Ovary (tissue), 10 donors: ENCODE measurements around the gene TAGAP. TPM values are rescaled to one million over a fixed set of nuclear protein-coding genes. Genes with fewer than 3 reads are reported as not detected.
A peak's percentile ranks its signal among the peaks of the same experiment; 100 is the strongest.

ENCODE experiments used
- DNase-seq, 5 donors: peaks; one replicate each; pipeline ENCODE4 v3.0.0-alpha.2; 2019 to 2020
- H3K27ac ChIP-seq, 2 donors: fragments of 200-600 bp; one replicate each; pipeline versions ENCODE4 v1.5.1 to v1.8.0; 2019 to 2022
- H3K27me3 ChIP-seq: fragments of 200-600 bp; one replicate; pipeline ENCODE4 v1.8.0; 2022
- H3K36me3 ChIP-seq: fragments of 200-600 bp; sonication (generic); one replicate; pipeline ENCODE4 v1.5.1; 2019
- H3K4me1 ChIP-seq: one replicate; pipeline ENCODE4 v1.8.1; 2013; ENCODE audit warnings: mild to moderate bottlenecking, moderate library complexity; ENCODE audit not compliant: insufficient read depth
- H3K4me3 ChIP-seq: fragments of 200-600 bp; sonication (generic); one replicate; pipeline ENCODE4 v1.5.1; 2017
- H3K9me3 ChIP-seq, 2 donors: fragments of 200-600 bp in 1 of 2; sonication (generic) in 1 of 2; one replicate each; pipeline versions ENCODE4 v1.5.1 to v1.8.1; 2013 to 2019; ENCODE audit warnings: mild to moderate bottlenecking in 1 of 2, moderate library complexity in 1 of 2
- CTCF ChIP-seq, 3 donors: fragments of 450-650 bp in 2 of 3; fragments of 200-600 bp in 1 of 3; IDR thresholded peaks; one replicate each; pipeline versions ENCODE4 v1.5.1 to v1.8.0; 2016 to 2022; ENCODE audit warnings: antibody characterized with exemption in 3 of 3, mild to moderate bottlenecking in 1 of 3
- EP300 ChIP-seq: sonication (generic); formaldehyde crosslinking; IDR thresholded peaks from one replicate; pipeline ENCODE4 v1.6.1; 2017; ENCODE audit warnings: antibody characterized with exemption
- POLR2A ChIP-seq: fragments of 450-650 bp; IDR thresholded peaks from one replicate; pipeline ENCODE4 v1.6.1; 2017; ENCODE audit warnings: antibody characterized with exemption, mild to moderate bottlenecking, moderate library complexity
- WGBS, 3 donors: extraction: QIAGEN DNeasy Blood & Tissue Kit in 1 of 3; methylation state at CpG; one replicate each; pipeline versions ENCODE4 v1.1.5 to v1.1.7; 2013 to 2017; 5-methylcytosine and 5-hydroxymethylcytosine counted together
- intact Hi-C, 4 donors: fragments of 100-400 bp; cut with DNase I; formaldehyde crosslinking; loops; one replicate each; pipeline versions ENCODE4 v1.11.0 to v1.15.1; 2022 to 2023
- long read RNA-seq, 3 donors: library from polyadenylated mRNA in 2 of 3; unstranded in 2 of 3; transcript quantifications; one replicate each; pipeline ENCODE4 v2.0.0 and lab custom pipeline, GENCODE V29; 2021 to 2026
- polyA plus RNA-seq, 2 donors: library from polyadenylated mRNA; stranded (reverse); fragments of 200-250 nt in 1 of 2; fragments of 350-450 nt in 1 of 2; fragmentation: Illumina TruSeq in 1 of 2; extraction: RNeasy Lipid Tissue Mini Kit (QIAGEN cat#74804) in 1 of 2; gene quantifications; one replicate each; pipeline ENCODE4 v1.2.3, GENCODE V29; 2013 to 2014
- total RNA-seq, 7 donors: library from RNA; depleted of rRNA in 2 of 7; stranded (reverse); fragments of >200 nt in 2 of 7; fragmentation: NEBNext Ultra II Directional in 3 of 7; extraction: Animal tissue kit (Norgen Biotek cat#: 25700) in 3 of 7; gene quantifications; one replicate each; pipeline versions ENCODE4 v1.1.0 to v1.2.4, GENCODE V29; 2016 to 2023
- donor health status: DM: no; HTN: no; CAD: no; lungs with moderate emphysema.
- donor health status: DM: no; HTN: no; CAD: no.
- donor health status: Bipolar disorder and iron deficiency.
- donor health status: DM: yes; HTN: yes; CAD: no.
- donor health status: DM: no; HTN: no; CAD: no.
- donor health status: DM: yes; HTN: yes; CAD: no.

Gene TAGAP
- 1 to 10 TPM in 5 of 7 donors, under 1 TPM in 2; 0.58 to 2.3 (median 1.4) TPM for total RNA-seq
- 1 to 10 TPM in 1 of 2 donors, under 1 TPM in 1; 0.65 to 5.1 TPM for polyA plus RNA-seq
- long read RNA-seq, donor 1, partial matches to known transcripts: 0 of 4 reads
- long read RNA-seq, donor 1, other reads (novel, unspliced or antisense): 2 of 4 reads
- long read RNA-seq, donor 2: 0 reads
- long read RNA-seq, donor 3, partial matches to known transcripts: 0 of 2 reads
- long read RNA-seq, donor 3, other reads (novel, unspliced or antisense): 0 of 2 reads

GRCh38 chr6:159044899-159045727, at the start of gene TAGAP:
Gene TAGAP, minus strand, starts transcription at chr6:159044991. Its CDS starts 845 bp downstream, at chr6:159044146.
- no peaks in the 10 kb centered on the region for H3K9me3 ChIP-seq
- peak within 1 kb of the TSS; percentile 17 for H3K4me3 ChIP-seq
- no peaks in the 10 kb centered on the region for H3K36me3 ChIP-seq
- intact Hi-C loops: loop anchor here in 2 of 4 donors (5.0 kb wide), 1 partner anchor 57 kb away; no protein-coding TSS in a partner anchor
- H3K27me3 ChIP-seq: no peaks in the 10 kb centered on the region
- H3K27ac ChIP-seq: no peak within 1 kb of the TSS
- peaks cover 3% of the 10 kb centered on the region for H3K4me1 ChIP-seq
- TF ChIP-seq EP300 (no peak), POLR2A (no peak), CTCF (IDR thresholded peaks at IDR 0.05) (no peak)
- DNase-seq: peak in 3 of 5 donors; percentile 46 to 58 (median 54)
- 25 to 34% (median 28%) methylated on average over 15 of the region's 15 CpGs for WGBS, 3 donors

GRCh38 chr6:159093609-159094443, 49.0 kb upstream of the TAGAP start:
- TF ChIP-seq EP300 (no peak), CTCF (IDR thresholded peaks at IDR 0.05) (no peak), POLR2A (no peak)
- Histone ChIP-seq H3K36me3 (no peaks in the 10 kb centered on the region), H3K4me1 (no peaks in the 10 kb centered on the region), H3K27ac (no peak overlapping the region), H3K4me3 (no peak overlapping the region), H3K9me3 (no peaks in the 10 kb centered on the region), H3K27me3 (no peaks in the 10 kb centered on the region)
- intact Hi-C loops: no loop called here
- 89 to 94% (median 93%) methylated on average over 32 of the region's 32 CpGs for WGBS, 3 donors
- no peak for DNase-seq

- H3K9me3 ChIP-seq: no peaks in the 10 kb centered on the region
- intact Hi-C loops: no loop called here
- H3K4me3 ChIP-seq: no peak overlapping the region
- no peak for DNase-seq
- no peaks in the 10 kb centered on the region for H3K27me3 ChIP-seq
- H3K4me1 ChIP-seq: no peaks in the 10 kb centered on the region
- 24 to 41% (median 27%) methylated on average over 5 of the region's 5 CpGs for WGBS, 3 donors
- no peaks in the 10 kb centered on the region for H3K36me3 ChIP-seq
- TF ChIP-seq CTCF (IDR thresholded peaks at IDR 0.05) (no peak), EP300 (no peak), POLR2A (no peak)
- no peak overlapping the region for H3K27ac ChIP-seq
Measured at GRCh38 chr6:159092631-159093030, 47.8 kb upstream of the TAGAP start.
